GM10266 (cell line): ENCODE results near the gene ALOX15B.

Experiments used
- DNase-seq: peaks from one replicate; pipeline ENCODE4 v3.0.0; 2012; ENCODE audit errors: extremely low spot score
- CTCF ChIP-seq: IDR thresholded peaks from 2 replicates; pipeline ENCODE4 v1.5.1; 2012; ENCODE audit warnings: mild to moderate bottlenecking, low read depth; ENCODE audit not compliant: control insufficient read depth, insufficient read depth; ENCODE audit errors: missing control alignments

ALOX15B gene

DNA sequence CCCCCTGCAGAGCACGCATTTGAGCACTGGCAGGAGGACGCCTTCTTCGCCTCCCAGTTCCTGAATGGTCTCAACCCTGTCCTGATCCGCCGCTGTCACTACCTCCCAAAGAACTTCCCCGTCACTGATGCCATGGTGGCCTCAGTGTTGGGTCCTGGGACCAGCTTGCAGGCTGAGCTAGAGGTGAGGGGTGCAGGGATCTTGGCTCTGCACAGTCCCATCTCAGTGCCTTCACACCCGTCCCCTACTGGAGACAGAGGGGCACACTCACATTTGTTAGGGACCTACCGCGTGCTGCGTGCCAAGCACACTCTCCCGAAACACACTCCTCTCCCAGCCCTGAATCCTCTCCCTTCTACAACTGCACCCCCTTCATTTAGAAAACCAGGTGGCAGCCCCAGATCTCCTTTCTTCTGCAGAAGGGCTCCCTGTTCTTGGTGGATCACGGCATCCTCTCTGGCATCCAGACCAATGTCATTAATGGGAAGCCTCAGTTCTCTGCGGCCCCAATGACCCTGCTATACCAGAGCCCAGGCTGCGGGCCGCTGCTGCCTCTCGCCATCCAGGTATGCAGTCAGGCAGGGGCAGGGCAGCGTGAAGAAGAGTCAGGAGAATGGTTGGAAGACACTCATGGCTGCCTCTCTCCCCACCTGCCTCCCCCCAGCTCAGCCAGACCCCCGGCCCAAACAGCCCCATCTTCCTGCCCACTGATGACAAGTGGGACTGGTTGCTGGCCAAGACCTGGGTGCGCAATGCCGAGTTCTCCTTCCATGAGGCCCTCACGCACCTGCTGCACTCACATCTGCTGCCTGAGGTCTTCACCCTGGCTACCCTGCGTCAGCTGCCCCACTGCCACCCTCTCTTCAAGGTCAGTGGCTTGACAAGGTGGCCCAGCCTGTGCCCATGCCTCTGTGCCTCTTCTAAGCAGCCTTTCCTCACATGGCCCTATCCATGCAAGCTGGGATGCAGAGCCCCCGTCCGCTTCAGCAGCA lies 6.3 kb downstream of the ALOX15B start:
- TF ChIP-seq CTCF = no peak

DNA sequence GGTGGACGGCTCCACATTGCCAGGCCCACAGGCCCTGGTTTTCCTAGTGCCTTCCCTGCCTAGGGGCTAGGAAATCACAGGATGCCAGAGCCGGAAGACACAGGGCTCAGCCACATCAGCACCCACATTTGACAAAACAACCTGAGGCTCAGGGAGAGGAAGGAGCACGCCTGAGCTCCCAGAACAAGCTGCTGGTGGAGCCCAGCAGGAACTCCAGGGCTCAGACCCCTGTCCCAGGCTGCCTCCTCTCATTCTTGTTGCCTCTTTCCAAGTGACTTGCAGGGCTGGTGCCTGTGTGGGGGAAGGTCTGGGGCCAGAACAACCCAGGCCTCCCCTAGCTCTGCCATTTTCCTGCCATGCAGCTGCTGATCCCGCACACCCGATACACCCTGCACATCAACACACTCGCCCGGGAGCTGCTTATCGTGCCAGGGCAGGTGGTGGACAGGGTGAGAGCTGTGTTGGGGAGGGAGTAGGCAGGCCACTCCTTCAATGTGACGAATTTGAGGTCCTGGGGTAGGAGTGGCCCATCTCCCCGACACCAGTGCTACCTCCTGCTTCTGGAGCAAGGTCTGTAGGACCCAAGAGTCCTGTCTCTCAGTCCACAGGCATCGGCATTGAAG lies 7.6 kb downstream of the ALOX15B start:
- no peak for TF ChIP-seq CTCF

More for the DNA sequence above, 6.3 kb downstream of the ALOX15B start:
- DNase-seq = no peak

GRCh38 chr17:8046929-8047768 lies 8.3 kb downstream of the ALOX15B start:
- no peak for TF ChIP-seq CTCF
- DNase-seq = no peak

More for the DNA sequence above, 7.6 kb downstream of the ALOX15B start:
- DNase-seq = no peak

GRCh38 chr17:8047769-8048110 lies 8.9 kb downstream of the ALOX15B start:
- no peak for DNase-seq
- TF ChIP-seq CTCF = no peak

- no peak for TF ChIP-seq CTCF
These were observed 9.4 kb downstream of the ALOX15B start for GRCh38 chr17:8048236-8048635.

GRCh38 chr17:8048736-8049135 lies 9.9 kb downstream of the ALOX15B start:
- no peak for TF ChIP-seq CTCF
- DNase-seq = no peak

More at GRCh38 chr17:8048236-8048635, 9.4 kb downstream of the ALOX15B start:
- no peak for DNase-seq

- DNase-seq = no peak
- TF ChIP-seq CTCF = no peak
These were observed 13.0 kb downstream of the ALOX15B start for GRCh38 chr17:8051831-8052230.
